ENCODE results near the gene NET1. TPM values are rescaled to one million over a fixed set of nuclear protein-coding genes. Genes with fewer than 3 reads are reported as not detected.
"Not testable (repeated sequence)": the region's sequence is repeated elsewhere in the genome, so short reads cannot be mapped to it uniquely, and the experiment has no call there.

NET1 gene
- polyA plus RNA-seq, 1 donor = 122 TPM

GRCh38 chr10:5474642-5475041 lies 62.3 kb downstream of the NET1 start:
- no CpG with 5 or more reads among the region's 4 CpGs for WGBS (ENCODE audit: insufficient coverage, low lambda C conversion rate)
- not testable (repeated sequence) for H3K36me3 ChIP-seq (ENCODE audit: control insufficient read depth, insufficient read depth, low read length); H3K27me3 ChIP-seq (ENCODE audit: control insufficient read depth, insufficient read depth, low read length); H3K9me3 ChIP-seq (ENCODE audit: control insufficient read depth, low read depth, low read length); H3K4me1 ChIP-seq (ENCODE audit: control insufficient read depth, insufficient read depth, low read length); H3K27ac ChIP-seq (ENCODE audit: low read length); DNase-seq; H3K4me3 ChIP-seq (ENCODE audit: low read length)

DNA sequence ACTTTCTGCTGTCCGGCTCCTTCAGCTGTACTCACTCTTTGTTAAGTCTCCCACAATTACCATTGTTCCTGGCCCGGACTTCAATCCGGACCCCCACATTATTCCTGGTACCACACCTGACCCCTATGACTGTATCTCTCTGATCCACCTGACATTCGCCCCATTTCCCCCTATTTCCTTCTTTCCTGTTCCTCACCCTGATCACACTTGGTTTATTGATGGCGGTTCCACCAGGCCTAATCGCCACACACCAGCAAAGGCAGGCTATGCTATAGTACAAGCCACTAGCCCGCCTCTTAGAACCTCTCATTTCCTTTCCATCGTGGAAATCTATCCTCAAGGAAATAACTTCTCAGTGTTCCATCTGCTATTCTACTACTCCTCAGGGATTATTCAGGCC lies 62.7 kb downstream of the NET1 start:
- H3K27ac ChIP-seq (ENCODE audit: low read length); H3K36me3 ChIP-seq (ENCODE audit: control insufficient read depth, insufficient read depth, low read length); DNase-seq; H3K9me3 ChIP-seq (ENCODE audit: control insufficient read depth, low read depth, low read length); H3K4me3 ChIP-seq (ENCODE audit: low read length); H3K27me3 ChIP-seq (ENCODE audit: control insufficient read depth, insufficient read depth, low read length); H3K4me1 ChIP-seq (ENCODE audit: control insufficient read depth, insufficient read depth, low read length): not testable (repeated sequence)
- 89% methylated on average over 3 of the region's 8 CpGs for WGBS (ENCODE audit: insufficient coverage, low lambda C conversion rate)

- not testable (repeated sequence) for H3K27ac ChIP-seq (ENCODE audit: low read length); H3K4me3 ChIP-seq (ENCODE audit: low read length); H3K9me3 ChIP-seq (ENCODE audit: control insufficient read depth, low read depth, low read length); H3K36me3 ChIP-seq (ENCODE audit: control insufficient read depth, insufficient read depth, low read length); H3K27me3 ChIP-seq (ENCODE audit: control insufficient read depth, insufficient read depth, low read length); H3K4me1 ChIP-seq (ENCODE audit: control insufficient read depth, insufficient read depth, low read length); DNase-seq
- 97% methylated on average over 8 of the region's 12 CpGs for WGBS (ENCODE audit: insufficient coverage, low lambda C conversion rate)
Measured at GRCh38 chr10:5475974-5476807, 63.8 kb downstream of the NET1 start.

GRCh38 chr10:5476918-5477525 lies 64.7 kb downstream of the NET1 start:
- Histone ChIP-seq H3K4me3 (ENCODE audit: low read length) (no peak overlapping the region), H3K27ac (ENCODE audit: low read length) (no peak overlapping the region), H3K36me3 (ENCODE audit: control insufficient read depth, insufficient read depth, low read length) (no peaks in the 10 kb centered on the region), H3K9me3 (ENCODE audit: control insufficient read depth, low read depth, low read length) (no peaks in the 10 kb centered on the region), H3K4me1 (ENCODE audit: control insufficient read depth, insufficient read depth, low read length) (no peaks in the 10 kb centered on the region), H3K27me3 (ENCODE audit: control insufficient read depth, insufficient read depth, low read length) (no peaks in the 10 kb centered on the region)
- 100% methylated on average over 2 of the region's 13 CpGs for WGBS (ENCODE audit: insufficient coverage, low lambda C conversion rate)
- no peak for DNase-seq

DNA sequence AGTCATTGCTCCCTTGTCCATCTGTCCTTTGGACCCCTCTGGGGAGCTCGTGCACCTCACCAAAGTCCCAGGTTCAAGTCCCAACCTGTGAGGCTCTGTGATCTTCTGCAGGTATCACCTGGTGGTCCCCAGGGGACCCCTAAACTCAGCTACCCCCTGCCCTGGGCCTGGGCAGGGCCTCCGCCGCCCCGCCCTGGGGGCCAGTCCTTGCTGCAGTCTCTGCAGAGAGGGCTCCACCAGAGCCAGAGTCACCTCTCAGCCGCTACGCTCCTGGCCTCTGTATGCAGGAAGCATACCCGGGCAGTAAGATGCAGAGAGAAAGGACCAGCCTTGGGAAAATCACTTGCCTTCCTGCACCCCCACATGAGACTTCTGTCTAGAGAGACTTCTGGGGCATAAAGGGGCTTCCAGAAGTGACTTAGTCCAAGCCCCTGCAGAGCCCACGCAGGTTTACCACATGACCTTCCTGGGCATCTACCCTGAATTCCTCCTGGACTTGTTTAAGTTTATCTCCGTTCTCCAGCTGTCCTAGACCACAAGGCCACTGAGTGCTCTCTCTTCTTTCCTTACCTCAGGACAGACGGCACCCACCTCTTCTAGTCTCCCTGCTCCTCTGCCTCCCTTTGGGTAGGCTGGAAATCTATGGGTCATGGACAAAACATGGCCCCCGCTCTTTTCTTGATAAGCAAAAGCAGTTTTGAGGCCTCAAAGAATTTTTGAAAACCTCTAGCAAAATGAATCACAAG lies 65.8 kb downstream of the NET1 start:
- Histone ChIP-seq H3K4me1 (ENCODE audit: control insufficient read depth, insufficient read depth, low read length) (no peaks in the 10 kb centered on the region), H3K27me3 (ENCODE audit: control insufficient read depth, insufficient read depth, low read length) (no peaks in the 10 kb centered on the region), H3K4me3 (ENCODE audit: low read length) (no peak overlapping the region), H3K9me3 (ENCODE audit: control insufficient read depth, low read depth, low read length) (no peaks in the 10 kb centered on the region), H3K27ac (ENCODE audit: low read length) (no peak overlapping the region), H3K36me3 (ENCODE audit: control insufficient read depth, insufficient read depth, low read length) (no peaks in the 10 kb centered on the region)
- WGBS (ENCODE audit: insufficient coverage, low lambda C conversion rate) = no CpG with 5 or more reads among the region's 11 CpGs
- DNase-seq = no peak

DNA sequence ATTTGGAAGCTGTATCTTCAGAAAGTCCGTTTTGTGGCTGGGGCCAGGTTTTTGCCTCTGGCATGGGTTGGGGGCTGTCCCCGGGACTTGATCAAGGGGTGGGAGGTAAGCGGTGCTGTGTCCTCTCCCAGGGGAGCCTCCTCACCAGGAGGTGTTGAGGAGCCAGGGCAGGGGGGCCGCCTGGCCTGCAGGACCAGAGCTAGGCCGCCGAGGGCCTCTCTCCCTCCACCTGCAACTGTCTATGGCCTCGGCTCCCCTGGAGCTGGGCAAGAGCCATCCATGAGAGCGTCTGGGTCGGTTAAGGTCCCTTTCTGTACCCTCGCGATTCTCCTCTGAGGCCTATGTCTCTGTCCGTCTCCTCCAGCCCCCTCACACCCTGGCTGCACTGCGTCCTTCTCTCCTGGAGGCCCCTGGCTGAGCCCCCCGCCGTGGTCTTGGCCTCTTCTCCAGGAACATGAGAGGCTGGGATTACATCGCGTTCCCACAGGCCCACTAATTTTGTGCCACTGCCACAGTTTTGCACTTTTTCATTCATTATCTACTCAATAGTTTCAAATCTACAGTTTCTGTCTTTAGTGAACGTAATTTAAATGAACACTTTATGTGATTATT lies 66.4 kb downstream of the NET1 start:
- Histone ChIP-seq H3K4me1 (ENCODE audit: control insufficient read depth, insufficient read depth, low read length) (no peaks in the 10 kb centered on the region), H3K27me3 (ENCODE audit: control insufficient read depth, insufficient read depth, low read length) (no peaks in the 10 kb centered on the region), H3K36me3 (ENCODE audit: control insufficient read depth, insufficient read depth, low read length) (no peaks in the 10 kb centered on the region), H3K27ac (ENCODE audit: low read length) (no peak overlapping the region), H3K4me3 (ENCODE audit: low read length) (no peak overlapping the region), H3K9me3 (ENCODE audit: control insufficient read depth, low read depth, low read length) (no peaks in the 10 kb centered on the region)
- DNase-seq = no peak
- WGBS (ENCODE audit: insufficient coverage, low lambda C conversion rate) = 100% methylated on average over 1 of the region's 18 CpGs

DNA sequence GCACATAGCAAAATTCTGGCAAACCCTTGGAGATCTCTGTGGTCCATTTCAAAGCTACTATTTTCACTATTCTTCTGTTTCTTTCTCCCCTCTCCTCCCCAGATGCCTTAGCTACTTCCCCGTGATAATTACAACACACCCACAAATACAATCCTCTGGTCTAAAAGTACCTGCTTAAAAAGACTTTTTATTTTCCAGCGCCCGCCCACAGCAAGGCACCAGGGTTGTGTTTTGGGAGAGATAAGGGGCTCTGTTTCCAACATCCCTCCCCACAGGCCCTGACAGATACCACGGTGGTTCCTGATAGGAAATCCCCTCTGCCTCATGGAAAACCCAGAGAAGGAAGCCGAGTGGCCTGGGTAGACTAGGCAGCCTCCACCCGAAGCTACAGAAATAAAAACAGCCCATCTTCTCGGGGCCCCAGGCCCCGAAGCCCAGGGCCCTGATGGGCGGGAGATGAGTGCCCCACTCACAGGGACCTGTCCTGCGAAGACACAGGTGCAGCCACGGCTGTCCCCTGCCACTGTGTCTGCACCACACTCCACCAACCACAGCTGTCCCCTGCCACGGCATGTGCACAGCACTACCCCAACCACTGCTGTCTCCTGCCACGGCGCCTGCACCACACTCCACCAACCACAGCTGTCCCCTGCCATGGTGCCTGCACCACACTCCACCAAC lies 67.3 kb downstream of the NET1 start:
- no peak for DNase-seq
- WGBS (ENCODE audit: insufficient coverage, low lambda C conversion rate) = 67% methylated on average over 1 of the region's 14 CpGs
- no peaks in the 10 kb centered on the region for H3K36me3 ChIP-seq (ENCODE audit: control insufficient read depth, insufficient read depth, low read length)
- no peak overlapping the region for H3K4me3 ChIP-seq (ENCODE audit: low read length)
- H3K9me3 ChIP-seq (ENCODE audit: control insufficient read depth, low read depth, low read length) = no peaks in the 10 kb centered on the region
- H3K4me1 ChIP-seq (ENCODE audit: control insufficient read depth, insufficient read depth, low read length) = no peaks in the 10 kb centered on the region
- H3K27me3 ChIP-seq (ENCODE audit: control insufficient read depth, insufficient read depth, low read length) = no peaks in the 10 kb centered on the region
- H3K27ac ChIP-seq (ENCODE audit: low read length) = no peak overlapping the region

- WGBS (ENCODE audit: insufficient coverage, low lambda C conversion rate) = no CpG with 5 or more reads among the region's 21 CpGs
- Histone ChIP-seq H3K9me3 (ENCODE audit: control insufficient read depth, low read depth, low read length) (no peaks in the 10 kb centered on the region), H3K27me3 (ENCODE audit: control insufficient read depth, insufficient read depth, low read length) (no peaks in the 10 kb centered on the region), H3K4me3 (ENCODE audit: low read length) (no peak overlapping the region), H3K36me3 (ENCODE audit: control insufficient read depth, insufficient read depth, low read length) (no peaks in the 10 kb centered on the region), H3K27ac (ENCODE audit: low read length) (no peak overlapping the region), H3K4me1 (ENCODE audit: control insufficient read depth, insufficient read depth, low read length) (no peaks in the 10 kb centered on the region)
- DNase-seq = no peak
Measured at GRCh38 chr10:5480162-5480941, 68.0 kb downstream of the NET1 start.

DNA sequence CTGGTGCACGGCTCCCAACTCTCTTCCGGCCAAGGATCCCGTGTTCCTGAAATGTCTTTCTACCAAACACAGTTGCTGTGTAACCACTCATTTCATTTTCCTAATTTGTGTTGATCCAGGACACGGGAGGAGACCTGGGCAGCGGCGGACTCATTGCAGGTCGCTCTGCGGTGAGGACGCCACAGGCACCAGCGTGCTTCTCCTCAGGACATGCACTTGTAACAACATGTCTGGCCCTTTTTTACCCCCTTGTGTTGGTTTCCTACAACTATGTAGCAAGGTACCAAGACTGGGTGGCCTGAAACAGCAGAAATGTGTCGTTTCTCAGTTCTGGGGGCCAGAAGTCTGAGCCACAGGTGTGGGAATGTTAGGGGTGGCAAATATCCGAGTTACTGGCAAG lies 68.8 kb downstream of the NET1 start:
- H3K9me3 ChIP-seq (ENCODE audit: control insufficient read depth, low read depth, low read length) = no peaks in the 10 kb centered on the region
- no peaks in the 10 kb centered on the region for H3K27me3 ChIP-seq (ENCODE audit: control insufficient read depth, insufficient read depth, low read length)
- no peaks in the 10 kb centered on the region for H3K36me3 ChIP-seq (ENCODE audit: control insufficient read depth, insufficient read depth, low read length)
- DNase-seq = no peak
- 100% methylated on average over 1 of the region's 12 CpGs for WGBS (ENCODE audit: insufficient coverage, low lambda C conversion rate)
- no peak overlapping the region for H3K27ac ChIP-seq (ENCODE audit: low read length)
- H3K4me3 ChIP-seq (ENCODE audit: low read length) = no peak overlapping the region
- no peaks in the 10 kb centered on the region for H3K4me1 ChIP-seq (ENCODE audit: control insufficient read depth, insufficient read depth, low read length)

Measured in large intestine (tissue), 3 donors.